MCF 10A (cell line): ENCODE data around the gene ELL. TPM values are rescaled to one million over a fixed set of nuclear protein-coding genes. Genes with fewer than 3 reads are reported as not detected.

Experiments
- BruUV-seq: library from RNA; stranded (reverse); fragments of 400-500 nt; replicated peaks from 2 replicates; lab custom pipeline; 2021; lab: Mats Ljungman, UMichigan
- CTCF ChIA-PET: fragments of 300-600 bp; sonication (Branson Sonifier 250); formaldehyde crosslinking; extraction: SDS; loops from one replicate; lab custom pipeline; 2021; ENCODE audit warnings: antibody characterized with exemption, inconsistent platforms; lab: Yijun Ruan, JAX
- POLR2A ChIA-PET: fragments of 300-600, 350-650 bp; sonication (Branson Sonifier 250); formaldehyde crosslinking; extraction: SDS; loops from one replicate; lab custom pipeline; 2020; ENCODE audit warnings: antibody characterized with exemption, inconsistent platforms; lab: Yijun Ruan, JAX
- DNase-seq: peaks from one replicate; pipeline ENCODE4 v3.0.0-alpha.2; 2018; ENCODE audit not compliant: unreplicated experiment
- H3K27ac Mint-ChIP-seq: one replicate; pipeline ENCODE4 v1.8.0; 2022; ENCODE audit warnings: mild to moderate bottlenecking, low read depth, mixed read lengths; ENCODE audit not compliant: unreplicated experiment
- H3K27me3 Mint-ChIP-seq: one replicate; pipeline ENCODE4 v1.8.0; 2022; ENCODE audit warnings: mixed read lengths; ENCODE audit not compliant: insufficient read depth, unreplicated experiment
- H3K36me3 Mint-ChIP-seq: one replicate; pipeline ENCODE4 v1.8.0; 2022; ENCODE audit warnings: mild to moderate bottlenecking, moderate library complexity, mixed read lengths; ENCODE audit not compliant: insufficient read depth, unreplicated experiment
- H3K4me1 Mint-ChIP-seq: one replicate; pipeline ENCODE4 v1.8.0; 2022; ENCODE audit warnings: mixed read lengths; ENCODE audit not compliant: insufficient read depth, unreplicated experiment
- H3K4me3 Mint-ChIP-seq: one replicate; pipeline ENCODE4 v1.8.0; 2022; ENCODE audit warnings: mild to moderate bottlenecking, moderate library complexity, mixed read lengths; ENCODE audit not compliant: unreplicated experiment
- H3K9me3 Mint-ChIP-seq: one replicate; pipeline ENCODE4 v1.8.0; 2022; ENCODE audit warnings: mixed read lengths; ENCODE audit not compliant: unreplicated experiment
- intact Hi-C: fragments of 100-400 bp; cut with micrococcal nuclease; formaldehyde crosslinking; loops from 2 replicates; pipeline ENCODE4 v1.14.1; 2022
- total RNA-seq: library from RNA; stranded (reverse); gene quantifications from 2 replicates; pipeline ENCODE4 v1.2.3, GENCODE V29; 2022
- TF ChIP-seq, protein P1 (sequence below): fragments of 200-600 bp; IDR thresholded peaks from one replicate; pipeline ENCODE4 v1.8.0; 2022; ENCODE audit warnings: antibody characterized with exemption, mild to moderate bottlenecking; ENCODE audit not compliant: unreplicated experiment

Gene ELL
- total RNA-seq, 1 experiment from 2014 or later: 22.4 TPM

DNA sequence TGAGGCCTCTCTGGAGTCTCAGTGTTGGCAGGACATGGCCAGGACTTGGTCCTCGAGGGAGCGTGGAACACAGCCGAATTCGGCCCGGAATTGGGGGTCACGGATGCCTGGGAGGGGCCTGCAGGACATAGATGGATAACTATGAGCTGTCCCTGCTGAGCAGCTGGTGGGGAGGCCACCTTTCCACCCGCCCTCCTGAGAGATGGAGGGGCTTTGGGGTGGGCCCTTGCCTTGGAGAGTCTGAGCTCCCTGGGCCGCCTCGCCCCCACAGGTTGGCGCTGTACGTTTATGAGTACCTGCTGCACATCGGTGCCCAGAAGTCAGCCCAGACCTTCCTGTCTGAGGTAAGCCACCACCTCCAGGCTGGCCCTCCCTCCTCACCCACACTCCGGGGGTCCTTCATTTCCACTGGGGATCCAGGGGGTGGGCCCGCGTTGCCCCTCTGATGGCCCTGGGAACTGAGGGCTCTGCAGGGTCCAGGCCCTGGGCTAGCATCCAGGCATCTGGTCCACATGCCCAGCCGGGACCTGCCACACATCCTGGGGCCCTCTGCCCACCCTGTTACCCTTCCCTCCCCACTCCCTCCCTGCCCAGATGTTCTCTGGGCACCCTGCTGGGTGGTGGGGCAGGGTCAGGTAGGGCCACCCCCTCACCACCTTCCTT lies 94.7 kb downstream of the ELL start:
- H3K27ac Mint-ChIP-seq: no peak overlapping the region
- no peaks in the 10 kb centered on the region for H3K9me3 Mint-ChIP-seq
- no TSS peak for BruUV-seq
- POLR2A ChIA-PET: no interaction called here
- CTCF ChIA-PET: no interaction called here
- no peaks in the 10 kb centered on the region for H3K27me3 Mint-ChIP-seq
- peaks cover 15% of the 10 kb centered on the region for H3K4me1 Mint-ChIP-seq
- TF ChIP-seq, protein P1, sequence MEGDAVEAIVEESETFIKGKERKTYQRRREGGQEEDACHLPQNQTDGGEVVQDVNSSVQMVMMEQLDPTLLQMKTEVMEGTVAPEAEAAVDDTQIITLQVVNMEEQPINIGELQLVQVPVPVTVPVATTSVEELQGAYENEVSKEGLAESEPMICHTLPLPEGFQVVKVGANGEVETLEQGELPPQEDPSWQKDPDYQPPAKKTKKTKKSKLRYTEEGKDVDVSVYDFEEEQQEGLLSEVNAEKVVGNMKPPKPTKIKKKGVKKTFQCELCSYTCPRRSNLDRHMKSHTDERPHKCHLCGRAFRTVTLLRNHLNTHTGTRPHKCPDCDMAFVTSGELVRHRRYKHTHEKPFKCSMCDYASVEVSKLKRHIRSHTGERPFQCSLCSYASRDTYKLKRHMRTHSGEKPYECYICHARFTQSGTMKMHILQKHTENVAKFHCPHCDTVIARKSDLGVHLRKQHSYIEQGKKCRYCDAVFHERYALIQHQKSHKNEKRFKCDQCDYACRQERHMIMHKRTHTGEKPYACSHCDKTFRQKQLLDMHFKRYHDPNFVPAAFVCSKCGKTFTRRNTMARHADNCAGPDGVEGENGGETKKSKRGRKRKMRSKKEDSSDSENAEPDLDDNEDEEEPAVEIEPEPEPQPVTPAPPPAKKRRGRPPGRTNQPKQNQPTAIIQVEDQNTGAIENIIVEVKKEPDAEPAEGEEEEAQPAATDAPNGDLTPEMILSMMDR: no peak
- H3K4me3 Mint-ChIP-seq: no peak overlapping the region
- H3K36me3 Mint-ChIP-seq: no peaks in the 10 kb centered on the region
- intact Hi-C loops: no loop called here
- no peak for DNase-seq

DNA sequence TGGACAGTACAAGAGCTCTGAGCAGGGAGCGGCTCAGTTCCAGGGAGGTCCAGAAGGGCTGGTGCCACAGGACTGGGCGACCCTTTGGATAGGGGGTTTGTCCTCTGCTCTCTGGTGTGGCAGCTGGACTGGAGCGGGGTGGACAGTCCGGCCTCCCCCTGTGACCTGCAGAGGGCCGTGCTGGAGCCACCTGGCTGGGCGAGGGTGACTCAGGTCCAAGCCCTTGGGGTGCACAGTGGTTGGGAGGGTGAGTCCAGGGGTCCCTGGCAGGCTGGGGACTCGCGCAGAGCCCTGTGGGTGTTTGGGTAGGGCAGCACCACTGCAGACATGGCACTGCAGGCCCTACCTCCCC lies 95.5 kb downstream of the ELL start:
- no peak overlapping the region for H3K27ac Mint-ChIP-seq
- H3K36me3 Mint-ChIP-seq: no peaks in the 10 kb centered on the region
- H3K9me3 Mint-ChIP-seq: no peaks in the 10 kb centered on the region
- CTCF ChIA-PET: interaction anchor here (0.6 kb wide), 2 partner anchors 24 to 76 kb away, joined by 3 to 4 read pairs; no protein-coding TSS in a partner anchor
- TF ChIP-seq, protein P1: no peak
- H3K4me1 Mint-ChIP-seq: peaks cover 21% of the 10 kb centered on the region
- no peaks in the 10 kb centered on the region for H3K27me3 Mint-ChIP-seq
- no TSS peak for BruUV-seq
- intact Hi-C loops: no loop called here
- H3K4me3 Mint-ChIP-seq: no peak overlapping the region
- POLR2A ChIA-PET: interaction anchor here (0.6 kb wide), 1 partner anchor 12 kb away, joined by 3 read pairs; no protein-coding TSS in a partner anchor
- no peak for DNase-seq

DNA sequence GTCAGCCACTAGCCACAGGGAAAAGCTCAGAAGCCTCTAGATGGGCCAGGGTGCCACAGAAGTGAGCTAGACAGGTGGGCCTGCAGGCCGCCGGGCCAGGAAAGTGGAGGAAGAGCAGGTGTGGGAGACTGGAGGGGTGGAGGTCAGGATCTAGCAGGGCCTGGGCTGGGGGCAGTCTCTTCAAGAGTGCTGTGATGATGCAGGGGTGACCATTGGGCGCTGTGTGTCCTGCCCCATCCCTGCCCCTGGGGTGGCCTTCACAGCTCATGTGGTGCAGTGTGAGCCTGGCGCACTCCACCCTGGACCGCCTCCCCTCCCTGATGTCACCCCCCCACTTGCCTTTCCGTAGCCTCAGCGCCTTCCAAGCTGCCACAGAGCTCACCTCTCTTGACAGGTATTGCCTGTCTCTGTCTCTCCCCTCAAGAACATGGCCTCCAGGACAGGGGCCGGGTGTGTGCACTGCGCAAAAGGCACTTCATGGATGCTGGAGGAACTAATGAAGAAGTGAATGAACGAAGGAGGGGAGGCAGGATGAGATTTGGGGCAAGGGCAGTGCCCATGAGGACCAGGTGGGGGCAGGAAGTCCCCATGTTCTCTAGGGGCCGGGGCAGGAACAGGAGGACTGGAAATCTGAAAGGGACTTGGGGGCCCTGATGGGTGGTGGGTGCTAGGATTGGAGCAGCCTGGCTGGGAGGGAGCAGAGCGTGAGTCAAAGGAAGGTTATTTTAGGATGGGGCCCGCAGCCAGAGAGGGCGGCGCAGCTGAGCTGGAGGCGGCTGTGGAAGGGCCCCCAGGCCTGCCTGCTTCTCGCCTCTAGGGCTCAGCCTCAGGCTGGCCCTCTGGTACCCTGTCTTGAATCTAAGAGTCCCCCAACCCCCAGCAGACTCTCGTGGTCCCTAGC lies 96.1 kb downstream of the ELL start:
- Mint-ChIP-seq H3K27me3 (no peaks in the 10 kb centered on the region), H3K36me3 (no peaks in the 10 kb centered on the region), H3K27ac (no peak overlapping the region), H3K9me3 (no peaks in the 10 kb centered on the region), H3K4me3 (no peak overlapping the region), H3K4me1 (peaks cover 26% of the 10 kb centered on the region)
- DNase-seq: no peak
- intact Hi-C loops: no loop called here
- TF ChIP-seq, protein P1: no peak
- ChIA-PET CTCF (interaction anchor here (0.6 to 1.0 kb wide), 5 partner anchors 15 to 89 kb away, joined by 3 to 4 read pairs (median 3); partner anchors contain the start of gene GDF15), POLR2A (interaction anchor here (0.6 to 0.7 kb wide), 2 partner anchors 13 to 145 kb away, joined by 3 read pairs; no protein-coding TSS in a partner anchor)
- BruUV-seq: no TSS peak

DNA sequence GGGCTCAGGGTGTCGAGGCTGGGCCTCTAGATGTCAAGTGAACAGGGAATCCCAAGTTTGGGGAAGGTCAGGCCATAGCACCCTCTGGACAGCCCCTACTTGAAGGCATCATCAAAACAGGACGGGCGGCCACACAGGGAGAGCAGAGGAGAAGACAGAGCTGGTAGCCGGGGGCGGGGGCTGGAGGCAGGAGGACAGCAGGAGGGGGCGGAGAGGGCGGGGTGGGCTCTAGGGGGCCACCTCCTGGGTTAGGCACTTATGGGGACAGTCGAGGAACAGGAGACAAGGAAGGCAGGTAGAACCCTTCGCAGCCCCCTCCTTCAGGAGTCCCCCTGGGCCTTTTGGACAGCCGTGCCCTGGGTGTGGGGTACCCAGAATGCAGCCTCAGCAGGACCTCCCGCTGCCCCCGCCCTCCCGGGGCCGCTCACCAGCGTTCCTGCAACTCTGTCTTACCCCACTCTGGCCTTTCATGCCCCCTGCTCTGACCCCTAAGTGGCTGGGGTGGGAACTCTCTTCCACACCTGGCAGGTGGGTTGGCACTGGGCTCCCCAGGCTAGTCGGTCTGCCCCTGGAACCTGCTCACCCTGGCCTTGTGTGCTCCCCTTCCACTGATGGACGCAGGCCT lies 96.9 kb downstream of the ELL start:
- no peak overlapping the region for H3K4me3 Mint-ChIP-seq
- TF ChIP-seq, protein P1: no peak
- no peaks in the 10 kb centered on the region for H3K9me3 Mint-ChIP-seq
- H3K27me3 Mint-ChIP-seq: no peaks in the 10 kb centered on the region
- peaks cover 26% of the 10 kb centered on the region for H3K4me1 Mint-ChIP-seq
- ChIA-PET POLR2A (interaction anchor here (0.7 kb wide), 1 partner anchor 145 kb away, joined by 3 read pairs; no protein-coding TSS in a partner anchor), CTCF (interaction anchor here (0.6 to 1.0 kb wide), 4 partner anchors 15 to 90 kb away, joined by 3 to 4 read pairs (median 3); partner anchors contain the start of gene GDF15)
- peaks cover 6% of the 10 kb centered on the region for H3K36me3 Mint-ChIP-seq
- no peak overlapping the region for H3K27ac Mint-ChIP-seq
- DNase-seq: no peak
- no TSS peak for BruUV-seq
- intact Hi-C loops: no loop called here
